SU-DHL-6 (cell line): Measurements from ENCODE around the gene SLF2.

ENCODE experiments used
- CTCF ChIP-seq: fragments of 200-600 bp; sonication (generic); IDR thresholded peaks from one replicate; pipeline ENCODE4 v1.5.1; 2017; ENCODE audit warnings: antibody characterized with exemption, mild to moderate bottlenecking, low read length, moderate library complexity; ENCODE audit not compliant: insufficient read depth, poor library complexity, severe bottlenecking
- EZH2phosphoT487 ChIP-seq: fragments of 200-600 bp; sonication (generic), shearing (Covaris generic); conservative IDR thresholded peaks from 2 replicates; pipeline ENCODE4 v1.6.1; 2018; ENCODE audit warnings: mild to moderate bottlenecking, antibody characterized with exemption, low read length, moderate library complexity, mixed read lengths

- TF ChIP-seq CTCF: no peak
- no peak for TF ChIP-seq EZH2phosphoT487
Observed at GRCh38 chr10:101007099-101007711, 94.4 kb downstream of the SLF2 start.
